HG03378 (cell line): ENCODE measurements around the gene PTTG1.
A peak's percentile ranks its signal among the peaks of the same experiment; 100 is the strongest.

Experiments used
- ATAC-seq: cut with Tn5 transposase; IDR thresholded peaks from one replicate; pipeline ENCODE4 v1.9.1; 2021; ENCODE audit warnings: mild to moderate bottlenecking, moderate library complexity; ENCODE audit not compliant: unreplicated experiment

The PTTG1 gene

GRCh38 chr5:160421625-160422258 is at the start of gene PTTG1:
Gene PTTG1, plus strand, starts transcription at chr5:160421855. Its CDS starts 458 bp downstream, at chr5:160422313.
- ATAC-seq: peak; percentile 62

GRCh38 chr5:160375166-160375565 is 46.5 kb upstream of the PTTG1 start:
- no peak for ATAC-seq

- no peak for ATAC-seq
These were observed 46.0 kb upstream of the PTTG1 start for GRCh38 chr5:160375701-160376100.

- no peak for ATAC-seq
These were observed 45.2 kb upstream of the PTTG1 start for GRCh38 chr5:160376416-160376815.

DNA sequence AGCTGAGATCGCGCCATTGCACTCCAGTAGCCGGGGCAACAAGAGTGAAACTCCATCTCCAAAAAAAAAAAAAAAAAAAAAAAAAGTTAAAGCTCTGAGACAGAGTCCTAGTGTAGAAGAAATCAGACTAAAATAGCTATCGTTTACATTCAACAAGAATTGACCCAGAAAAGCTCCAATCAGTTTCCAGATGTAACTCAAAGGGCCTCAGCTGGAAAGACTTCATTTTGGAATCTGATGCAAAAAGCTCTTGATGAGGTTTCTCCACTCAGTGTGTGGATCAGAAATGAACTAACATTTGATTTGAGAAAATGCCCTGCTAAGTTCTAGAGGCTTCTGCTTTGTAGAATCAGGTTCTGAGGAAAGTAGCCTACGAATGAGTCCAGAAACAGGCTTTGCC is 44.0 kb upstream of the PTTG1 start:
- no peak for ATAC-seq

DNA sequence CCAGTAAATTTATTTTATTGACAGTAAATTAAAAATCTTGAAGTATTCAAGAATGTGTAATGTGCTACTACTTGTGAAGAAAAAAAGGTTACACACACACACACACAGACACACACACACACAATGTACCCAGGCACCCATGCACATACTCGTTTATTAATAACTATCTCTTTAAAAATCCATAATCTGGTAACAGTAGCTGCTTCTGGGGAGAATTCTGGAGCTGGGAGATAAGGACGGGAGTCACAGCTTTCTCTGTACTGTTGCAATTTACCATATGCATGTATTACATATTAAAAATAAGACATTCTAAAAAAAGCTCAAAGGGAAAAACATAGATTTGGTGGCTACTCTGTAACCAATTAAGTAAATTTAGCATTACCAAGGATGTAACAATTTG is 43.3 kb upstream of the PTTG1 start:
- ATAC-seq: no peak

DNA sequence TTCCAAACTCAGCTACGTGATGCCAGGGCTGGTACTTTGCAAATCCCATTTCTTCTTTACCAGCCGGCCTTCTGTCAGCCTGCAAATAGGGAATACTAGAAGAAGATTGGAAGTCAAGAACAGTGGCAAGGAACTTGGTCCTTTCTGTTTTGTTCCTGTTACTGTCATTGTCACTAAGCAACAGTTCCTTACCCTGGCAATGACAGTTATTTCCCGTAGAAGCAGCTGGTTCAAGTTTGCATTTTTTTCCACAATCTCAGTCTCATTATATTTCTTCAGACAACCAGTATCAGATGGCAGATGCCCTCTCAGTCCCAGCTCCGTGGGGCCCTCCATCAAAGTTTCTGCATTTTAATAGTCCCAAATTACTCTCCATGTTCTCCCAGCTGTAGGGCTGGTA is 42.1 kb upstream of the PTTG1 start:
- ATAC-seq: no peak

DNA sequence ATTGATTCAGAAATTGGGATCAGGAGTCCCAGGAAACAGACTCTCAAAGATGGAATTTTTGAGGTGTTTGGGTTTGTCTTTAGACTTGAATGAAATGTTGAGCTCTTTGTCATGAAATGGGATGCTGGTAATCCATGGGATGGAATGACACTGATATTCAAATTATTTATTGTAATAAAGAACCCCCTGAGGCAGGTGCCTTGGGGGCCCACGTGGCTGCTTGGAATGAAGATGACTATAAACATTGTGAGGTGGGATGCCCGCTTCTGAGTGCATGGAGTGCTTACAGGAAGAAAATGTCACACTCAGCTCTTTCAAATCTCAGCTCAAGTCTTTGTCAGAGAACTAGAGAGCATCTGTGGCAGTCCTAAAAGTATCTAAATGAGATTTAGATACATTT is 41.6 kb upstream of the PTTG1 start:
- ATAC-seq: no peak

- no peak for ATAC-seq
These were observed 39.3 kb upstream of the PTTG1 start for GRCh38 chr5:160382346-160382745.

DNA sequence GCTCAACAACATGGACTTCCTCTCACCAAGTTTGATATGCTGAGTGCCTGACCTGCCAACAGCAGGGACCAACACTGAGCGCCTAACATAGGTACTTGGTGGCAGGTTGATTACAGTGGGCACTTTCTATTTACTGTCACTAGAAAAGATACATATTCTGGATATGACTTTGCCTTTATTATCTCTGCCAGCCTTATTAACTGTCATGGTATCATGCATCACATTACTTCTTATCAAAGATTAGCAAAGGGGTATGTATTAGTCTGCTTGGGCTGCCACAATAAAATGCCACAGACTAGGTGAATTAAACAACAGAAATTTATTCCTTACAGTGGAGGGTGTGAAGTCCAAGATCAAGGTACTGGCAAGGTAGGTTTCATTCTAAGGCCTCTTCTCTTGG is 37.0 kb upstream of the PTTG1 start:
- no peak for ATAC-seq

DNA sequence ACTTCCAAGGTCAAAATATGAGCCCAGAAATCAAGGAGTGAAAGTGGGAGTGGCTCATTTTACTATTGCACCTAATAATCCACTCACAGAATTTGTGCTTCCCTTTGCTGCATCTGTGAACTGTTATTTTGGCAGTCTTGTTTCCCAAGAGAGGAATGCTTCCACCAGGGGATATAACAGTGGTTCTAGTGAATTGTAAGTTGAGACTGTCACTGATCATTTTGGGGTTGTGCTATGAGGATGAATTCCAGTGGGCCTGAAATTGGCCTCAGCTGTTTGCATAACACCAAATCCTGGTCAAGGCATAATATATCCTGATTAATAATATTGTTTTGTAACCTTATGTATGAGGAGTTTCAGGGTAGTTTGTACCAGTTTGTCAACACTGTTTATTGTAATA is 36.2 kb upstream of the PTTG1 start:
- ATAC-seq: no peak

DNA sequence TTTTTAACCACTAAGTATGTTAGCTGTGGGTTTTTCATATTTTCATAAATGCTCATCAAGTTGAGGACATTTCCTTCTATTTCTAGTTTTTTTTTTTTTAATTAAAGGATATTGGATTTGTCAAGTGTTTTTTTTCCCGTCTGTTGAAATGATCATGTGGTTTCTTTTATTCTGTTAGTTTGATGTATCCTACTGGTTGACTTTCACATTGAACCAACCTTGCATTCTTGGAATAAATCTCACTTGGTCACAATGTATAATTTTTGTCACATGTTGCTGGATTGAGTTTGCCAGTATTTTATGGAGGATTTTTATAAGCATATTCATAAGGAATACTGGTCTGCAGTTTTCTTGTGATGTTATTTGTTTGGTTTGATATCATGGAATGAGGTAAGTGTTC is 34.2 kb upstream of the PTTG1 start:
- ATAC-seq: no peak

GRCh38 chr5:160390787-160391696 is 30.6 kb upstream of the PTTG1 start:
- ATAC-seq: peak; percentile 51

GRCh38 chr5:160395111-160395510 is 26.5 kb upstream of the PTTG1 start:
- ATAC-seq: no peak

- ATAC-seq: no peak
These were observed 24.2 kb upstream of the PTTG1 start for GRCh38 chr5:160397492-160397891.

DNA sequence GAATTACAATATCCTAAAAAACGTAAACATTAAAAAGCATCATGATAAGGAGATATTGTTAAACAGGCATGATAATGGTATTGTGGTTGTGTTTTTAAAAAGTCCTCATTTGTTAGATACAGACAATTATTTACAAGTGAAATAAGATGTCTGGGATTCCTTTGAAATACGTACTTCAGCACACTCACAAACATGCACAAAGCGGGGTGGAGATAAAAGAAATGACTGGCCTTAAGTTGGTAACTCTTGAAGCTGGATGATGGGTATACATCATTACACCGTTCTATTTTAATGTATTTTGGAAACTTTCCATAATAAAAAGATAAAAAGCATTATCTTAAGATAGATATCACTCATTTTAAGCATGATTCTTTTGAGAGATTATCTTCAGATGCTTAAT is 22.8 kb upstream of the PTTG1 start:
- ATAC-seq: no peak

GRCh38 chr5:160399402-160400353 is 22.0 kb upstream of the PTTG1 start, which contains the start of gene FAM200C:
Gene FAM200C, minus strand, starts transcription at chr5:160400054. Its CDS starts 4,564 bp downstream, at chr5:160395490.
- ATAC-seq: peak; percentile 83

- ATAC-seq: peak; percentile 68
These were observed 2.8 kb upstream of the PTTG1 start, which contains the start of gene SLU7 for GRCh38 chr5:160418561-160419457. Gene SLU7, minus strand, starts transcription at chr5:160419081. Its CDS starts 3,787 bp downstream, at chr5:160415294.

DNA sequence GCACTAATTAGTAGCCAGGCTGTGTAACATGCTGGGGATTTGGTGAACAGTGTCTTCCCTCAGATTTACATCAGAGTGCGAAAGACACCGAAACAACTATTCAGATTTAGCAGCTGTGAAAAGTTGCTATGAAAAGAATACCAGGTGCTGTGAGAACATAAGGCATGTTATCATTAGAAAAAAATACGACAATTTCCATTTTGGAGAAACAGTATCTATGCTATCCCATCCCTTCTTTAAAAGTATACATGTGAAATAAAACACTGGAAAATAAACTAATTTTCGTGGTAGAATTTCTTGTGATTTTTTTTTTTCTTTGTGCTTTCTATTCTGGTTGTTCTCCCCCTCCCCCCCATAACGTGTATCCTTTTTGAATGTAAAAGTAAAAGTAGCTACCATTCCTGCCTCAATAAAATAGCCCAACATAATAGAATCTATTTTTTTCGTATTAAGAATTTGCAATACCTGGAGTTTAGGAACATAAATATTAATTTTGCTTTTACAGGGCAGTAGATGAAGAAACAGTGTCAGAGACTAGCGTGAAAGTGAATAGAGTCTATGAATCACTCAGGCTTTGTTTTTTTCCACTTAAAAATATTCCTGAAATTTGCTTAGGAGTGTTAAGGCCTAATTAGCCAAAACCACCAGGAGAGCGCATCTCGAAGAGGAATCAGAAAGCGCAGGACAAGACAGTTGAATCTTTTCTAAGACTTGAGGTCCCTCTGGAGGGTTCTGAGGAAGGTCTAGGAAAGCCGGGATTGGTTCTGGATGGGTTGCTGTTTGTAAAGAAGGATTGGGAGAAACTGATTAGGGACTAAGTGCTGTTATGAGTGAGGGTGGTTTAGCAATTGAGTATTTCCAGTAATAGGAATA is 2.0 kb upstream of the PTTG1 start:
- no peak for ATAC-seq
